Astrocyte (in vitro differentiated cells and primary cell): Measurements from ENCODE around the gene PCDHGA1. TPM values are rescaled to one million over a fixed set of nuclear protein-coding genes. Genes with fewer than 3 reads are reported as not detected.

Experiments
- DNase-seq: peaks from one replicate; pipeline ENCODE4 v3.0.0-alpha.2; 2010; ENCODE audit warnings: low read depth
- FAIRE-seq: peaks from 2 replicates; lab custom pipeline; 2011; peaks lifted over from hg19 to GRCh38; lab: Jason Lieb, UNC
- H2AFZ ChIP-seq: 2 replicates; pipeline ENCODE4 v1.6.0; 2012; ENCODE audit warnings: low read depth, low read length, inconsistent platforms
- H3K27ac ChIP-seq: 2 replicates; pipeline ENCODE4 v1.5.1; 2011; ENCODE audit warnings: low read depth, low read length, inconsistent platforms
- H3K27me3 ChIP-seq: 2 replicates; pipeline ENCODE4 v1.6.0; 2011; ENCODE audit warnings: low read length, inconsistent platforms; ENCODE audit not compliant: insufficient read depth
- H3K36me3 ChIP-seq: 2 replicates; pipeline ENCODE4 v1.5.1; 2011; ENCODE audit warnings: low read length, inconsistent platforms; ENCODE audit not compliant: insufficient read depth
- H3K4me1 ChIP-seq: 2 replicates; pipeline ENCODE4 v1.5.1; 2011; ENCODE audit warnings: low read length, inconsistent platforms; ENCODE audit not compliant: insufficient read depth
- H3K4me2 ChIP-seq: 2 replicates; pipeline ENCODE4 v1.6.0; 2012; ENCODE audit warnings: low read length, inconsistent platforms
- H3K4me3 ChIP-seq: 2 replicates; pipeline ENCODE4 v1.5.1; 2011; ENCODE audit warnings: low read depth, mild to moderate bottlenecking, low read length, inconsistent platforms; ENCODE audit not compliant: insufficient read depth
- H3K79me2 ChIP-seq: 2 replicates; pipeline ENCODE4 v1.6.0; 2012; ENCODE audit warnings: mild to moderate bottlenecking, low read length, inconsistent platforms; ENCODE audit not compliant: insufficient read depth
- H3K9ac ChIP-seq: 2 replicates; pipeline ENCODE4 v1.6.0; 2012; ENCODE audit warnings: mild to moderate bottlenecking, low read length, inconsistent platforms
- H3K9me3 ChIP-seq: 2 replicates; pipeline ENCODE4 v1.5.1; 2012; ENCODE audit warnings: low read depth, mild to moderate bottlenecking, low read length, inconsistent platforms; ENCODE audit not compliant: insufficient read depth
- H4K20me1 ChIP-seq: 2 replicates; pipeline ENCODE4 v1.6.0; 2012; ENCODE audit warnings: low read length, inconsistent platforms; ENCODE audit not compliant: insufficient read depth
- H3K27ac Mint-ChIP-seq: one replicate; pipeline ENCODE4 v1.8.0; 2021; ENCODE audit warnings: mild to moderate bottlenecking, mixed read lengths; ENCODE audit not compliant: unreplicated experiment
- H3K27me3 Mint-ChIP-seq: one replicate; pipeline ENCODE4 v1.8.0; 2021; ENCODE audit warnings: low read depth, mixed read lengths; ENCODE audit not compliant: unreplicated experiment
- H3K36me3 Mint-ChIP-seq: one replicate; pipeline ENCODE4 v1.8.0; 2021; ENCODE audit warnings: low read depth, mixed read lengths; ENCODE audit not compliant: unreplicated experiment
- H3K4me1 Mint-ChIP-seq: one replicate; pipeline ENCODE4 v1.8.0; 2021; ENCODE audit warnings: low read depth, mixed read lengths; ENCODE audit not compliant: unreplicated experiment
- H3K4me3 Mint-ChIP-seq: one replicate; pipeline ENCODE4 v1.8.0; 2021; ENCODE audit warnings: mild to moderate bottlenecking, moderate library complexity, mixed read lengths; ENCODE audit not compliant: unreplicated experiment
- H3K9me3 Mint-ChIP-seq: one replicate; pipeline ENCODE4 v1.8.0; 2021; ENCODE audit warnings: mild to moderate bottlenecking, mixed read lengths; ENCODE audit not compliant: unreplicated experiment
- CTCF ChIP-seq: IDR thresholded peaks from 2 replicates; pipeline ENCODE4 v1.5.1; 2011; ENCODE audit warnings: low read depth, mild to moderate bottlenecking, inconsistent platforms, low read length, moderate library complexity; ENCODE audit not compliant: insufficient read depth
- EZH2 ChIP-seq: IDR thresholded peaks from 2 replicates; pipeline ENCODE4 v1.6.1; 2012; ENCODE audit warnings: mild to moderate bottlenecking, low read length, inconsistent platforms; ENCODE audit not compliant: insufficient read depth
- total RNA-seq: library from RNA; stranded (reverse); gene quantifications from 2 replicates; pipeline ENCODE4 v1.2.1, GENCODE V29; 2021

The PCDHGA1 gene
- total RNA-seq, 1 donor from 2014 or later: 0.27 TPM

- no peaks in the 10 kb centered on the region for H3K9me3 ChIP-seq
- peak overlapping the region; percentile 54 for H3K4me3 Mint-ChIP-seq
- H3K4me3 ChIP-seq: no peak overlapping the region
- no peak for DNase-seq
- H3K27ac ChIP-seq: no peak overlapping the region
- H3K4me1 Mint-ChIP-seq: peaks cover 60% of the 10 kb centered on the region
- no peaks in the 10 kb centered on the region for H3K27me3 ChIP-seq
- H3K27me3 Mint-ChIP-seq: no peaks in the 10 kb centered on the region
- H3K36me3 ChIP-seq: peaks cover 20% of the 10 kb centered on the region
- peaks cover 1% of the 10 kb centered on the region for H3K9me3 Mint-ChIP-seq
- H3K36me3 Mint-ChIP-seq: peaks cover 2% of the 10 kb centered on the region
- no peak for FAIRE-seq
- H3K27ac Mint-ChIP-seq: peak overlapping the region; percentile 4
- H3K4me2 ChIP-seq: no peak overlapping the region
- TF ChIP-seq CTCF (no peak), EZH2 (no peak)
- H4K20me1 ChIP-seq: no peaks in the 10 kb centered on the region
- no peak overlapping the region for H2AFZ ChIP-seq
- peaks cover 66% of the 10 kb centered on the region for H3K4me1 ChIP-seq
- H3K79me2 ChIP-seq: no peaks in the 10 kb centered on the region
- no peak overlapping the region for H3K9ac ChIP-seq
Observed at GRCh38 chr5:141510850-141511601, 180.7 kb downstream of the PCDHGA1 start.

- Mint-ChIP-seq H3K4me3 (no peak overlapping the region), H3K36me3 (peaks cover 6% of the 10 kb centered on the region), H3K9me3 (peaks cover 1% of the 10 kb centered on the region), H3K27me3 (no peaks in the 10 kb centered on the region), H3K27ac (peak overlapping the region; percentile 4), H3K4me1 (peaks cover 65% of the 10 kb centered on the region)
- DNase-seq (no peak), FAIRE-seq (no peak)
- TF ChIP-seq EZH2: no peak
- TF ChIP-seq CTCF: no peak
- peak overlapping the region; percentile 93 for H3K27ac ChIP-seq
- H3K4me2 ChIP-seq: peak overlapping the region; percentile 90
- H2AFZ ChIP-seq: no peak overlapping the region
- H3K9me3 ChIP-seq: no peaks in the 10 kb centered on the region
- H3K9ac ChIP-seq: peak overlapping the region; percentile 84
- H3K4me1 ChIP-seq: peaks cover 66% of the 10 kb centered on the region
- H3K4me3 ChIP-seq: no peak overlapping the region
- H3K36me3 ChIP-seq: peaks cover 20% of the 10 kb centered on the region
- no peaks in the 10 kb centered on the region for H4K20me1 ChIP-seq
- H3K27me3 ChIP-seq: no peaks in the 10 kb centered on the region
- H3K79me2 ChIP-seq: no peaks in the 10 kb centered on the region
Observed at GRCh38 chr5:141511771-141512325, 181.5 kb downstream of the PCDHGA1 start.

GRCh38 chr5:141512390-141512910 lies 182.1 kb downstream of the PCDHGA1 start:
- no peaks in the 10 kb centered on the region for H3K27me3 Mint-ChIP-seq
- no peaks in the 10 kb centered on the region for H3K9me3 ChIP-seq
- H3K9me3 Mint-ChIP-seq: peaks cover 1% of the 10 kb centered on the region
- H3K4me3 ChIP-seq: peak overlapping the region; percentile 48
- peaks cover 20% of the 10 kb centered on the region for H3K36me3 ChIP-seq
- peak overlapping the region; percentile 93 for H3K27ac ChIP-seq
- FAIRE-seq (no peak), DNase-seq (peak; percentile 33)
- peak overlapping the region; percentile 67 for H3K4me3 Mint-ChIP-seq
- no peak overlapping the region for H2AFZ ChIP-seq
- H3K4me2 ChIP-seq: peak overlapping the region; percentile 90
- H3K79me2 ChIP-seq: no peaks in the 10 kb centered on the region
- TF ChIP-seq CTCF: peak; percentile 59
- TF ChIP-seq EZH2: no peak
- H3K4me1 Mint-ChIP-seq: peaks cover 62% of the 10 kb centered on the region
- H3K4me1 ChIP-seq: peaks cover 60% of the 10 kb centered on the region
- peaks cover 9% of the 10 kb centered on the region for H3K36me3 Mint-ChIP-seq
- no peaks in the 10 kb centered on the region for H4K20me1 ChIP-seq
- no peaks in the 10 kb centered on the region for H3K27me3 ChIP-seq
- peak overlapping the region; percentile 85 for H3K27ac Mint-ChIP-seq
- peak overlapping the region; percentile 84 for H3K9ac ChIP-seq
